ENCODE results near the gene ADA.
A peak's percentile ranks its signal among the peaks of the same experiment; 100 is the strongest.

Gene ADA

DNA sequence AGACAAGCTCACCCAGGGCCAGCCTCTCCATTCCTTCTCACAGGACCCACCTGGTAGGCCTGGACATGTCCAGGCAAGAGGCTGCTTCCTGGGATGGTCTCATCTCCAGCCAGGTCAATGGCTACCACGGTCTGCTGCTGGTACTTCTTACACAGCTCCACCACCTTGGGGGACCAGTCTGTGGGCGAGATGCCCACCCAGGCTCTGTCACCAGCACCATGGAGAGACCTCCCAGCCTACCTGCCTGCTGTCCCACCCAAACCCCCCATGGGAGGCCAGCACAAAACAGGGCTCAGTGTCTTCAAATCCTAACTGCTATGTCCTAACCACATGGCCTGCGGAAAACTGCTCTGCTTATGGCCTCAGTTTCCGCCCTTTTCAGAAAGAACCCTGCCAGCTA is 27.3 kb downstream of the ADA start:
- DNase-seq (ENCODE audit: low read depth): no peak

DNA sequence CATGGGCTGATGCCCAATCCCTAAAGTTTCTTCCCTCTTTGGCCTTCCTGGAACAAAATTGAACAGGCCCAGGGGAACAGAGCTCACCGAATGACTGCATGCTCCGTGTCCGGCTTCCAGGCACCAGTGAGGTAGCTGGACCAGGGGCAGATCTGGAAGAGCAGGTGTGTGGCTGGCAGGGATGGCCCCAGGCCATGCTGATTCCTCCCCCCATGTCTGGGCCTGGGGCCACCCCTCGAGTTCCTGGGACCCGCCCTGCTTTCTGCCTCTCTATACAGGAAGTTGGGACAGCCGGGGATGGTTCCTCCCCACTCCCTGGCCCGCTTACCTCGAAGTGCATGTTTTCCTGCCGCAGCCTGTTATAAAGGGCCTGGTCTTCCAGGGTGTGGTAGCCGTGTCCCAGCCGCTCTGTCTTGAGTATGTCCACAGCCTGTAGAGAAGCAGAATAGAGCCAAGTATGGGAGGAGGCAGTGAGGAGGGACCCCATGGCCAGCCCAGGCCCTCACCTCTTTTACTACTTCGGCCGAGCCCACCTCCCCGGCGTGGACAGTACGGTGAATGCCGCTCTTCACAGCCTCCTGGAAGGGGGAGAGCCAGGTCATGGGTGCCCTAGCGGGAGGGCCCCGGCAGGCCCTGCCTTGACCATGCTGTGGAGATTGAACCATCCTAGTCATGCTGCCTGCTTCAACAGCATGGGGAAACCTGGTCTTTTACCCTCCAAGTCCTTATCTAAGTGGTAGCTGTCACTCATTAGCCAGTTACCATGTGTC is 28.8 kb downstream of the ADA start:
- DNase-seq (ENCODE audit: low read depth): no peak

DNA sequence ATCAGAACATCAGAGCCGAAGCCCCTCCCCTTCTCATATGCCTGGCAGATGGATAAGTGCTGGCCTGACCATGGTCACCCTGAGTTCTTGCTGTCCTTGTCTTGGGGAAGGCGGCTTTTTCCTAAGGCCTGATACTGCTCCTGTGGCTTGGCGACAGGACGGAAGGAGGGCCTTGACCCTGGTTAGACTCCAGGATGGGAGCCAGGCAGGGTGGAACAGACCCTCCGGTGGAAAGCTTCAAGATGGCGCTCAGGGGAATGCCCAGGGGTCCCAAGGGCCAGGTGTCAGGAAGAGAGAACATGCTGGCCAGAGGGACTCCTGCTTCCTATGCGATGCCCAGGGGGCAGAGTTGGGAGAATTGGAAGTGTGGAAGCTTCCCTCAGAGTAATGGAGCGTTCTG is 29.6 kb downstream of the ADA start:
- no peak for DNase-seq (ENCODE audit: low read depth)

DNA sequence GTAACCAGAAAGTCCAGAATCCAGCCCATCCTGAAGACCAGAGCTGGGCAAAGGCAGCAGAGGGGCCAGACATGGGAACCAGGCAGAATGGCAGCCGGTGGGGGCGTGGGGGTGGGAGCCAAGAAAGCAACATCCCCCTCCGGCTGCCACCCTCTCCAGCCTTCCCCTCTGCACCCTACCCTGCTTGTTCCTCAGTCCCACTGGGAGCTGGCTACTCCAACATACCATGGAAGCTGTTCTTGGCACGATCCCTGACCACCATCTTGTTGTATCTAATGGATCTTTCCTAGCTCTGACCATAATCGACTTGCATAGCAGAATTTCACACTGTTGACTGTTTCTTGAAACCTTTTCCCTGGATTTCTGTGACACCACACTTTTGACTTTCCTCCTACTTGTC is 30.2 kb downstream of the ADA start:
- no peak for DNase-seq (ENCODE audit: low read depth)

- DNase-seq (ENCODE audit: low read depth): no peak
Measured at GRCh38 chr20:44620030-44620429, 31.5 kb downstream of the ADA start.

DNA sequence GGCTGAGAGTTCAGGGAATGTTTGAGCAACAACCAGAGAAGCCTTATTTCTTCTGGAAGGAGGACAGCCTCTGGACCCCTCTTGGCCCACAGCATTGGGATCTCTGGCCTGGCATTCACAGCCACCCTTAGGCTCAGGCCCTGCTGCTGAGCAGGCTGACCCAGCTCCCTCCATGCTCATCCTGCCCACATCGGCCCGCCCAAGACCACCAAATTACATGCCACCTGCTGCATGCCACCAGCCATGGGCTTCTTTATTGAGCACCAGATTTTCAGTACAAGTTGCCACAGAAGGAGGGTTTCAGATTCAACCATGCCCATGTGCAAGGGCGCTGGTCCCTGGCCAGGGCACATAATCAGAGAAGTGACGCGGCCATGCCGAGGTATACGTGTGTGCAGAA is 32.2 kb downstream of the ADA start:
- no peak for DNase-seq (ENCODE audit: low read depth)

DNA sequence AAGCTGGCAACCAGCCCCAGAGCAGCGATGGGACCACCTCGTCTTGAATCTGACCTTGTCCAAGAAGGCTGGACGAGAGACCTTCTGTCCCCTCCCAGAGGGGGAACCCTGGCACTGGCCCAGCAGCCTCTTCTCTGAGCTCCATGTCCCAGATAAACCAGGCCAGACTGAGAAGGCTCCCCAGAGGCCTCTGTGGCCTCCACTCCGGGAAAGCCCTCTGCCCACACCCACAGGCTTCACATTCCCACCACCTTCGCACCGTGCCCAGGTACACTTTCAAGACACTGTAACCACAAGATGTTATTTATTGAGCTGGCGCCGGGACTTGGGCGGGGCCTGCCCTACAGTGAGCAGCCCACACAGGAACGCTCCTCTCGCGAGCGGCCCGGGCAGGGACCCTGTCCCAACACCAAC is 33.2 kb downstream of the ADA start:
- no peak for DNase-seq (ENCODE audit: low read depth)

DNA sequence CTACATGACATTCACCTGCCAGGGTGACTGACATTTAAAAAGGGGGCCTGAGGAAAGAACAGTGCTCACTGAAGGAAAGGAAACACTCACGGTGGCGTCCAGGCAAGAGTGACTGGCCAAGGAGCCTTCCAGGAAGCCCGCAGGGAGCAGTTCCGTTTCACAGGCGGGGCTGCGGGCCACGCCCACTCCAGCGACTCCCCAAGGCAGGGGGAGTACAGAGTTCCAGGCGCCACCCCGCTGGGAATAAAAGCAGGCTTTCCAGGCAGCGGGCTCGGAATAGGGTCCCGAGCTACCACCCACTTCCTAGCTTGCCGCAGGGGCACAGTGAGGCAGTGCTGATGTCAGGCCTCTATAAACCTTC is 34.9 kb downstream of the ADA start:
- no peak for DNase-seq (ENCODE audit: low read depth)

DNA sequence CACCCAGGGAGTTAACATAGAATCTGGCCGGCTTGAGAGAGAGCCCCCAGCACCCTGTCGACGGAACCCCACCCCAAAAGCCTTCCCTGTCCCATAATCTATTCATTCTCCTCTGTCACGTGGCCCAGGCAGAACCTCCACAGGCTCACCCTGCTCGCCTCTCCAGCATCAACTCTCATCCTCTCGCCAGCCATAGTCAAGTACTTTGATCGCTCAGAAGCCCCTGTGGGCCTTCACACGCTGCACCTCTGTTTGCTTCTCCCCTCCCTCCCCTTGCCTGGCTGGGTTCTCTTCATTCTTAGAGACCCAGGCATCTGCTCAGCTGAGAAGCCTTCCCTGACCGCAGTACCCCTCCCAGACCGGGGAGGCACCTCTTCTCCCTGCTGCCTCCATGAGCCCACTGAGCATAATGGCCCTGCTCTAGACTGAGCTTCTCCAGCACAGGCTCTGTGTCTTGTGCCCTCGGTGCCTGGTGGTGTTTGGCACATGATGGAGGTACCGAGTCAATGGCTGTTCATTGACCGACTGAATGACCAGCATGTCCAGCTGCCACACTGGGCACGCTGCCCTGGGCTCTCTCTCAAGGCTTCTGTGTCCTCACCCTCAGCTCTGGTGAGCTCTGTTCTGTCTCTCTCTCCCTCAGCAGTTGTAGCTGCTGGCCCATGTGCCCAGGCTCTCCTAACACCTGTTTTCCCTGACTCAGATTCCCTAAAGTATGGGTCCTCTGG is 35.5 kb downstream of the ADA start:
- no peak for DNase-seq (ENCODE audit: low read depth)

GRCh38 chr20:44615169-44615791 is 36.2 kb downstream of the ADA start:
- DNase-seq (ENCODE audit: low read depth): no peak

DNA sequence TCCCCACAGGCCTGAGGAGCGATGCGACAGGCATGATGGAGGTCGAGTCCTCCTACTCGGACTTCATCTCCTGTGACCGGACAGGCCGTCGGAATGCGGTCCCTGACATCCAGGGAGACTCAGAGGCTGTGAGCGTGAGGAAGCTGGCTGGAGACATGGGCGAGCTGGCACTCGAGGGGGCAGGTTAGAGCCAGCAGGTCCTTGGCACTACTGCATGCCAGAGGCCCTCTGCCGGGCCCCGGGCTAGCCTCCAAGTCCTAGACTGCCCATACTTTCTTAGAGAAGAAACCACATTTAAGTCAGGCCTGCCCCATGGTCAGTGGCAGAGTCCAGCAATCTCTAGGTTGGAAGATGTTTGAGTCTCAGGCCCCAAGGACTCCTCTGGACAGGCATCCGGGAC is 37.0 kb downstream of the ADA start:
- DNase-seq (ENCODE audit: low read depth): no peak

DNA sequence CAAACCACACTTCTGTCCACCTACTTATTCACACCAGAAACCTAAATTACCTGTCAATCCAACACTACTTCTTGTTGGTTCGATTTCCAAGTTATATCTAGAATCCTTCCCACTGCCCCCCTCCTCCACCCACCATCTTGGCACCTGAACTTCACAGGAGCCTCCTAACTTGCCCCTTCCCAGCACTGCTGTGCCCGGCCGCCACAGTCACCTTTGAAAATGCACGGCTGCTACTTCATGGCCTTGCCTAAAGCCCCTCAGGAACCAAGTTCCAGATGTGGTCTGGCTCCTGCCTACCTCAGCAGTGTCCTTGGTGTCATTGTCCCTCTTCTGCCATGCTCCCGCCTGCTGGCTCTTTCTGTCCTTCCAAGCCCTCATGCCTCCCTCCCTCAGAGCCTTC is 37.9 kb downstream of the ADA start:
- no peak for DNase-seq (ENCODE audit: low read depth)

- DNase-seq (ENCODE audit: low read depth): no peak
Measured at GRCh38 chr20:44610313-44610962, 41.1 kb downstream of the ADA start.

DNA sequence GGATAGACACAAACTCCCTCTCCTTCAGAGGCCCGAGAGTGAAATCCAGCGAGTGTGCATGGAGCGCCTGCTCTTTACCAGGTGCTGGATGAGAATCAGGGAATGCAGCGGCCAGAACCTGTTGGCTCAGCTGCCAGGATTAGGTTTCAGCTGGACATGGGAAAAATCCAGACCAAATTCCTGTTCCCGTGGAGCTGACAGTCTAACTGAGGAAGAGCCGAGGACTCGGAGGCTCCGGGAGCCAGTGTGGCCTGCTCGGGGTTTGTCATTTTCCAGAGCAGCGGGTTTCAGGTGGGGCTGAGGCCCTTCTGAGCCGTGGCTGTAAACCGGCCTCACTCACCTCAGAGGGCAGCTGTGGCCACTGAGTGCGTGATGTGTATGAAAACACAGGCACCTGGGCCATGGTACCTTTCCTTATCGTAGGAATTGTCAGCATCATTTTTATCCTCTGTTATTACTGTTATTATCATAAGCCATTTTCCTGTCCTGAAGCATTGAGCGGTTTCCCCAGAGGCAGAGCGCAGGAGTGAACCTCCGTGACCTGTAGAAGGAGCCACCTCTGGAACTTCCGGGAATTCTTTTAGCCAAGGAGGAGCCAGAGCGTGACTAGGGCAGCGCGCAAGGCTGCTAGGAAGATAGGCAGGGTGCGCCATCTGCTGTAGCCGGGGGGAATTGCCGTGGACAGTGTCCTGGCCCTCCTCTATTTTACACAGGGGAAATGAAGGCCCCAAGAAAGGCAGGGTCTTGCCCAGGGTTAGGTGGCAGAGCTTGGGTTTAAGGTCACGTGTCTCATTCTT is 41.8 kb downstream of the ADA start:
- peak; percentile 78 for DNase-seq (ENCODE audit: low read depth)

GRCh38 chr20:44609006-44609515 is 42.4 kb downstream of the ADA start:
- no peak for DNase-seq (ENCODE audit: low read depth)

DNA sequence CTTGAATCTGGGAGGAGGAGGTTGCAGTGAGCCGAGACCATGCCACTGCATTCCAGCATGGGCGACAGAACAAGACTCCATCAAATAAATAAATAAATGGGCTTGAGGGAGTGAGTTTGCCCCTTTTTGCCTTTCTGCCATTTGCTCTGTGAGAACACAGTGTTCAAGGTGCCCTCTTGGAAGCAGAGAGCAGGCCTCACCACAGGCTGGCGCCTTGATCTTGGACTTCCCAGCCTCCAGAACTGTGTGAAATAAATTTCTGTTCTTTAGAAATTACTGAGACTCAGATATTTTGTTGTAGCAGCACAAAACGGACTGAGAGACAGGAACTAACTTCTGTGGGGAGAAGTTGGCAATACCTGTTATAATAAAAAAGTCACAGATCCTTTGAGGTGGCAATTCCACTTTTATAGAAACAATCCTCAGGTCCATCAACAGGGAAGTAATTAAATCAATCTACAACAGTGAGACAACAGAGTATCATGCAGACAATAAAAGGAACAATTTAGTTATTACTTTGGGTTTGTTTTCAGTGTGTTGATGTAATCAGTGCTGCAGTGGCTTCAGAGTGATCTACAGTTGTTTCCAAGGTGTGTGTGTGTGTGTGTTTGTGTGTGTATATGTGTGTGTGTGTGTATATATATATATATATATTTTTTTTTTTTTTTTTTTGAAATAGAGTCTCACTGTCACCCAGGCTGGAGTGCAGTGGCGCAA is 44.6 kb downstream of the ADA start:
- no peak for DNase-seq (ENCODE audit: low read depth)

- no peak for DNase-seq (ENCODE audit: low read depth)
Measured at GRCh38 chr20:44603327-44603726, 48.2 kb downstream of the ADA start.

DNA sequence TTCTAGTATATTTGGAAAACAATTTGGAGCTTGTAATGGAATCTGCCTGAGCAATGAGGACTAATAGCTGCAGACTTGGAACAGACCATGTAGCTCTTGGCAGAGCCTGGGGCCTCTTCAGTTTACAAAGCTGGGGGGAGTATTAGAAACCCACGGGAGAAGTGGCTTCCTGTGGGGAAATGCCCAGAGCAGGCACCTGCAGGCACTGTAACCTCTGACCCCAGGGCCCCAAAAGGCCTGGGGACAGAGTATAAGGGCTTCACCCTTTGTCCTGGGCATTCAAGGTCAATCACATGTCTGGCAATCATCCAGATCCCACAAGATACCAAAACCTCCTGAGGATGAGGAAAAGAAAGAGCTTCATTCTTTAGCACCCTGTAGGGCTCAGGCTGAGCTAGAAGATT is 49.7 kb downstream of the ADA start:
- DNase-seq (ENCODE audit: low read depth): no peak

DNA sequence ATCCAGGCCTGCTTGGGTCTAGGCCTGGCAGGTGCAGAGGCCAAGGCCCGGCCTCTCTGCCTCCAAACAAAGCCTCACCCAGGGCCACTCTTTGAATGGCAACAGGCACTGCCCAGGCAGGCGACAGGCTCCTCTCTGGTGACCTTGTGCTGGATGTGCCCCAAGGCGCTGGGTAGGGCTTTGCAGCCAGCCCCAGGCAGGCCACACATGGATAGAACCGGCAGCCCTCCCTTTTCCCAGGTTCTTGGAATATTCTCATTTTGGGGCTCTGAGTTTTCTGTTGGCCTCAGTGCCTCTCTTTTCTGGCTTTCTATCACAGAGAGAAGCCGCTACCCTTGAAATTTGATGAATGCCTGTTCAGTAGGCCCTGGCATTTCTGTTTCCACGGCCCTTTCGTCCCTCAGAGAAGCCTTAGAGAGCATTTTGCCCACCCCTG is 50.2 kb downstream of the ADA start:
- no peak for DNase-seq (ENCODE audit: low read depth)

- DNase-seq (ENCODE audit: low read depth): no peak
Measured at GRCh38 chr20:44600758-44601201, 50.7 kb downstream of the ADA start.

DNA sequence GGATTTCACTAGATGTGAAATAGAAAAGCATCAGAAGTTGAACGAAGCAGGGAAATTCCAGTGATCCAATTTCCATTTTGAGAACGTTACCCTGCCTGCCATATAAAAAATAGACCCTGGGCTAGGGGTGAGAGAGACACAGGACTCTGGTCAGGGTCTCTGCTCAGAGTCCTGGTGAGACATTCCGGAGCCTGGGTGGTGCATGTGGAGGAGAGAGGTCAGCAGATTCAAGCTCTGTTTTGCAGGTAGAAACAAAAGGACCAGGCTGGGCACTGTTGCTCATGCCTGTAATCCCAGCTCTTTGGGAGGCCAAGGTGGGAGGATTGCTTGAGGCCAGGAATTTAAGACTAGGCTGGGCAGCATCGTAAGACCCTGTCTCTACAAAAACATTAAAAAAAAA is 51.2 kb downstream of the ADA start:
- no peak for DNase-seq (ENCODE audit: low read depth)
